NCI-H1417 (cell line): ENCODE results near the gene PGLYRP2.

Experiments
- DNase-seq, 3 experiments: peaks; one replicate each; lab custom pipeline; 2025; lab: John Stamatoyannopoulos, UW

The PGLYRP2 gene

DNA sequence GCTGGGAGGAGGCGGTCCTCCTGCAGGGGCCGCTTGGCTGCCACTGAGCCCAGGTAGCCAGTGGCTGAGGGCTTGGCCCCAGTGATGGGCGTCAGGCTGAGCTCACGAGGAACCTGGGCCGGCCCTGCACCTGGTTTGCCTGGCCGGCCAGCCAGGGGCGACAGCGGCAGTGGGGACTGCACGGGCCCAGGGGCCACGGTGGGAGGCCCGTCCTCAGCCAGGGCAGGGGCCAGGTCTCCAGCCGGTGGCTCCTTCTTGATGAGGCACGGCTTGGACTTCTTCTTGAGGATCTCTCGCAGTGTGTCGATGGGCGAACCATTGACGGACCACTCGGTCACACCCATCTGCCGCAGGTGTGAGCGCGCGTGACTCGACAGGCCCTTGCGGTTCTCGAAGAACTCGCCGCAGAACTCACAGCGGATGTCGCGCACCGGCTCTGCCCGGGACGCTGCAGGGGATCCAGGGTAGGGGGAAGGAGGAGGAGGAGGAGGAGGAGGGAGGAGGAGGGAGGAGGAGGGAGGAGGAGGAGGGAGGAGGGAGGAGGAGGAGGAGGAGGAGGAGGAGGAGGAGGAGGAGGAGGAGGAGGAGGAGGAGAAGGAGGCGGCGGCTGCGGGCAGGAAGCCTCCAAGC, 53.9 kb downstream of the PGLYRP2 start:
- no peak for DNase-seq

DNA sequence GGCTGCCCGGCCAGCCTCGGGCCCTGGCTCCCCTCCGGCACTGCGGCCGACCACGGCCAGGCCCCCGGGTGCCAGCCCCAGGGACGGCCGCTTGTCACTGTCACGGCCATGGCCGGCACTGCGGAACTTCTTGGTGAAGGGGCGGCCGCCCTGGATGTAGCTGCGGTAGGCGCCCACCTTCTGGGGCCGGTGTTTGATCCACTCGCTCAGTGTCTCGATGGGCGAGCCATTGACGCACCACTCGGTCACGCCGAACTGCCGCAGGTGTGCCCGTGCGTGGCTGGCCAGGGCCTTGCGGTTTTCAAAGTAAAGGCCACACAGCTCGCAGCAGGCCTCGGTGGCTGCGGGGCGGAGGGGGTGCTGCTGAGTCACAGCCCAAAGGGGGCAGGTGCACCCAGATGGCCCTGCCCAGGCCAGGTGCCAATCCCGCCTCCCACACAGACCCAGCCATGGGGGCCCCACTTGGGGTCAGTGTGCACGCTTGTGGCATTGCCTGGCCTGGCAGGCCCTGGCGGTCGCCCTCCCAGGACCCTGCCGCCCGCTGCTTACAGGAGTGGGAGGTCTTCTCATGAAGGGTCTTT, 54.5 kb downstream of the PGLYRP2 start:
- DNase-seq: no peak

DNA sequence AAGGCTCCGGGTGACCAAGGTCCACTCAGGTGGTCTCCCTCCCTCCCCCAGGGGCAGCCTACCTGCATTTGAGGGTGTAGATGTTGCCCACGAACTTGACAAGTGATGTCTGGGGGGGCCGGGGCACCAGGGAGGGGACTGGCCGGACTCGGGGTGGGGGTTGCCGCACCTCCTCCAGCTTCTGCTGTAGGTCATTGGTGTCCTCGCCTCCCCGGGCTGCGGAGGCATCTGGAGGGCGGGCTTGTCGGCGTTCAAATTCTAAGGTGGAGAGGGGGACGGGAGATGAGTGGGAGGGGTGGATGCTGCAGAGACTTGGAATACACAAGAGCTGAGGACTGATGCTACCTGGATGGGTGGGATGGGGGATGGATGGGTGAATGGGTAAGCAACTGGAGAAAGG, 55.2 kb downstream of the PGLYRP2 start:
- no peak for DNase-seq

DNA sequence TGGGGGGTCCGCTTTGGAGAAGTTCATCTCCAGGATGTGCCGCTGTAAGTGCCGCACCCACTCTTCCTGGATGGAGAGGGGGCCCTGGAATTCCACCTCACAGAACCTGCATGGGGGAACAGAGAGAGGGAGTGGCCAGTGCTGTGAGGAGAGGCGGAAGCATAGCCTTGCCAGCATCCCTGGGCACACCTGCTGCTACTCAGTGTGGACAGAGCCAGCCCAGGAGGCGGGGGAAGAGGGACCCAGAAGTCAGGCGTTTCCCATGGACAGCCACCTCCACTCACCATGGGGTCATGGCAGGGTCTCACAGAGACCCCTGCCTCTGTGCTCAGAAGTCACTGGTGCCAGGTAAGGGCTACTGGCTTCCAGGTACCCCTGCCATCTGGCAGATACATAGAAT, 56.2 kb downstream of the PGLYRP2 start:
- no peak for DNase-seq

DNA sequence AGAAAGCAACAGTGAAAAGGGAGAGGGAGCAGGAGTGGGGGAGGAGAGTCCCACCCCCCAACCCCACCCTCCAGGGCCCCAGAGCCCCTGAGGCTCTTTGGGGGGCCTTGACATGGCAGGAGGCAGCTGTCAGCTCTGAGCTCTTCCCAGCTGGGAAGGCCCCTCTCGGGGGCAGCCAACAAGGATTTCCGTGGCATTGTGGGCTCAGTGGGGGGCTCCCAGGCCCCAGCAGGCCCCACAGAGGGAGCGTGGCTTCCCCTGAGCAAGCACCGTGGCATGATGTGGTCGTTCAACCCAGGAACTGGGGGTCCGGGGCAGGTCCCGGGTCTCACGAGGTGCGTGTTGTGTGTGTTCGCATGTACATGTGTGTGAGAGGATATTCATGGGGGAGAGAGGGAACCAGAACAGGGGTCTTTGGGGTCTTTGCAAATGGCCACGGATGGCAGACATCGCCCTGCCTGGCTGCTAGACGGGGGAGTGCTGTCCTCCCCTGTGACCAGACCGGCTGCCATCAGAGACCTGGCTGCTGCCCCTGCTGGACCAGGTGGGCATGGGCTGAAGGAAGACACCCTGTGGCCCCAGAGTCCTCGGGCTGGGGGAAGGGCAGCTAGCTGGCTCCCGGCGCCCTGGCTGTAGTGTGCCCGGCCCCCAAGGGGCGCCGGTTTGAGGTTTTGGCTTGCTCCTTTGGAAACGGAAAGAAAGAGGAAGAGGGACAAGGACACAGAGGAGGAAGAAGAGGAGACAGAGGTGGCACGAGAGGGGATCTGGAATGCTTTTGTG, 56.8 kb downstream of the PGLYRP2 start:
- no peak for DNase-seq

DNA sequence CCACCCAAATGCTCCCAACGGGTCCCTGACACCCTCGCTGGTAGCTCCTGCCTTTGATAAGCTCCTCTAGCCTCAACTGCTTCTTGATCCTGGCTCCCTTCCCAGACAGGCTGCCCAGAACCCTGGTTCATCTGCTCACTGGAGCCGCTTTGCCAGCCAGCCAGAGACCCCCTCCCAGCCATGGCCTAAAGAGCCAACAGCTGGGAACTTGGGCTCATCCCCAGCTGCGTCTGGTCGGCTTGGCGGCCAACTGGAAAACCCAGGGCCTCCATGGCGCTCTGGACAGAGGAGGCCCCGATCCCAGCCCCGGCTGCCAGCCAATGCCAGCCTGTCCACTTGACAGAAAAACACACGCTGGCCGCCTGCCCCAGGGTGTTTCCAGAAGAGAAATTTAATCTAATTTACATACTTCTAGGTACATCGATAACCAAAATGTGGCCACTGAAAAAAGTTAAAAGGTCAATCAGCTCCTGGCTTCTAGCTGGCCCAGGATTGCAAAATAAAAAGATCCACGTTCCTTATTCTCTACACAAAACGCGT, 57.5 kb downstream of the PGLYRP2 start:
- DNase-seq: no peak

DNA sequence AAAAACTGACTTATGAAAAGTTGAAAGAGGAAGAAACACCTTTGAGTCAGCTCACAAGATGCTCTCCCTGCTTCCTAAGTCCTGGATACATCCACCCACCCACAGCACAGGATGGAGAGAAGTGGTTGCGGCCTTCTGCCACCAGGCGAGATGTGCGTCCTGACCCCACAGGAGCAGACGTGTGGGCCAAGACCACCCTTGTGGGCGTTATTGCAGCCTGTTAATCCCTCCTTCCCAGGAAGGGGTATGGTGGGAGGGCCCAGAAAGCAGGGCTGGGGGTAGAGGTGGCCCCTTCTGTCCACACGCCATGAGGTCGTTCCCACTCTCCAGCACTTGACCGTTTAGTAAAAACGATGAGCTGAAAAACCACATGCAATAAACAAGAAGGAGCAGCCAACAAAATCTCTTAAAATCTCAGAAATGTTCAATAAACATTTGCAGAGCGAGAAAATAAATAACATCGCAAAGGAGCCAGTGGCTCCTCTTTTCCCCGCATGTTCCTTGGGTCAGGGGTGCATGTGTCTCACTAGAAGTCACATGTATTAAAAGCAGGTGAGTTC, 58.1 kb downstream of the PGLYRP2 start:
- no peak for DNase-seq

DNA sequence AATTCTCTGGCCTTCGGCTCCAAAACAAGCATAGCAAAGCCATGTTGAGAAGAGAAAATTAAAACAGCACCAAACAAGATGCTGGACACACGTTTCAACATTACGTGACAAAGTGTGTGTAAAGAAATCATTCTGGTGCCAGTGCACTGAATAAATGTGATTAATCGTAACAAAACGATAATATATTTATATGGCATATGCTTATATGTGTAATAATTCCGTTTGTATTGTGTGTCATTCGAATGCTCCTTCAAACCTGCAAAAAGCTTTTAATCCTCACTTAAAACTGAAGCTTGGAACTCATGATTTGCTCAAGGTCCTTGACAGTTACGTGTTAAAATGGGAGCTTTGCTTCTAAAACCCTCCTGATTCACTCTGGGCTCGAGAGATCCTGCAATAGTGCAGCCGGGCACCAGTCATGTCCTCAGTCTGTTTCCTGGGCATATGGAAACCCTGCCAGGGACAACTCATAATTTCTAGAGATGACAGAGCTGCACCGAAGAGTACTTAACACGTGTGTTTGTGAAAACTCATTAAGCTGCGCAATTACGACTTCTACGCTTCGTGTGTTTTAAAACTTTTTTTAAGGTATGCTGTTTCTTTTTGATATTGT, 59.8 kb downstream of the PGLYRP2 start:
- DNase-seq: no peak
